GM12878 (cell line): ENCODE measurements around the gene PCCB. TPM values are rescaled to one million over a fixed set of nuclear protein-coding genes. Genes with fewer than 3 reads are reported as not detected.

ENCODE experiments used
- E4F1 ChIP-seq: fragments of 450-650 bp; IDR thresholded peaks from 2 replicates; pipeline ENCODE4 v1.6.1; 2018; ENCODE audit warnings: borderline replicate concordance, mild to moderate bottlenecking; ENCODE audit not compliant: partially characterized antibody
- MEF2A ChIP-seq: IDR thresholded peaks from 2 replicates; pipeline ENCODE4 v1.6.1; 2011; ENCODE audit warnings: low read depth, mild to moderate bottlenecking, low read length, moderate library complexity; ENCODE audit not compliant: insufficient read depth
- NKRF ChIP-seq: fragments of 450-650 bp; conservative IDR thresholded peaks from 2 replicates; pipeline ENCODE4 v1.6.1; 2017; ENCODE audit warnings: mild to moderate bottlenecking, moderate library complexity
- RAD21 ChIP-seq: IDR thresholded peaks from 2 replicates; pipeline ENCODE4 v1.6.1; 2011; ENCODE audit warnings: mild to moderate bottlenecking, low read depth, low read length, moderate library complexity; ENCODE audit not compliant: insufficient read depth
- SIN3A ChIP-seq: IDR thresholded peaks from 2 replicates; pipeline ENCODE4 v1.6.1; 2012; ENCODE audit warnings: low read depth, low read length, improper control_type of control experiment
- SKIL ChIP-seq: fragments of 450-650 bp; IDR thresholded peaks from 2 replicates; pipeline ENCODE4 v1.6.1; 2017; ENCODE audit warnings: mild to moderate bottlenecking, low read depth, inconsistent platforms; ENCODE audit not compliant: poor library complexity, severe bottlenecking
- SREBF1 ChIP-seq: IDR thresholded peaks from 2 replicates; pipeline ENCODE4 v1.6.1; 2012; ENCODE audit warnings: mild to moderate bottlenecking, low read length
- polyA plus RNA-seq, 11 experiments: library from polyadenylated mRNA; depleted of rRNA in 4 of 11; unstranded in 6 of 11; stranded (reverse) in 5 of 11; fragments of >200 nt; fragmentation: Nextera tagmentation in 4 of 11; fragmentation: Illumina TruSeq in 1 of 11; extraction: Ambion mirVana in 4 of 11; extraction: Trizol in 1 of 11; gene quantifications; 1 replicate in 1 of 11; 2 replicates in 10 of 11; pipeline versions ENCODE4 v1.2.1 to v1.2.3, GENCODE V29; 2011 to 2016; ENCODE audit warnings: inconsistent platforms in 2 of 11, missing spikeins in 2 of 11, low read depth in 1 of 11
- total RNA-seq, 4 experiments: library from RNA; depleted of rRNA in 3 of 4; stranded (reverse); fragments of >200 nt in 3 of 4; fragmentation: Illumina TruSeq in 1 of 4; extraction: Trizol in 1 of 4; gene quantifications; 2 replicates each; pipeline versions ENCODE4 v1.2.1 to v1.2.3, GENCODE V29; 2013 to 2021

PCCB gene
- total and polyA plus RNA-seq, 10 of the 15 experiments (the other 5 are each of a cell fraction or from before 2014, with no cell fraction given), result 67.2 to 133 (median 86.9) TPM

- TF ChIP-seq NKRF (no peak), SREBF1 (no peak), SKIL (no peak), SIN3A (no peak), E4F1 (no peak), RAD21 (no peak), MEF2A (no peak)
Observed at GRCh38 chr3:136237961-136238649, 12.0 kb upstream of the PCCB start (continued).
